HG03103 (cell line): Measurements from ENCODE around the gene MMP20.
A peak's percentile ranks its signal among the peaks of the same experiment; 100 is the strongest.

ENCODE experiments used
- ATAC-seq: cut with Tn5 transposase; IDR thresholded peaks from one replicate; pipeline ENCODE4 v1.9.1; 2021; ENCODE audit warnings: low read depth; ENCODE audit not compliant: unreplicated experiment

The MMP20 gene

GRCh38 chr11:102596578-102596977 is 28.6 kb downstream of the MMP20 start:
- ATAC-seq, result no peak

- no peak for ATAC-seq
Observed at GRCh38 chr11:102592634-102593581, 32.2 kb downstream of the MMP20 start.

DNA sequence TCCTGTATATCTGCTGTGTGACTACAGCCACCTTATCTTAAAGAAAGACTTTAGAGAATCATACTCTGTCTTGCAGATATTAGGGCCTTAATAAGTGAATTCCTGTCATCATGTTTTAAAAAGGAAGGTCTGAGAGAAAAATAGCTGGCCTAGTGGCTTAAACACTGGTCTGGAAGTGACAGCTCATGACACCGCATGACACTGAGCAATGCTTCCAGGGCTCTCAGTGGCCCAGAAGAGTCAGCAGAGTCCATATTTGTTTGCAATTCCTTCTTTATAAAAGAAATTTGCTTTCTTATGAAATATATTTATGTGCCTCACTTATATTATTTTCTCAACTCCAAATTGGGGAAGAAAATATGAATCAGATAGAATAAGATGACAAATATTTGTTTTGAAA is 33.0 kb downstream of the MMP20 start:
- ATAC-seq, result no peak

DNA sequence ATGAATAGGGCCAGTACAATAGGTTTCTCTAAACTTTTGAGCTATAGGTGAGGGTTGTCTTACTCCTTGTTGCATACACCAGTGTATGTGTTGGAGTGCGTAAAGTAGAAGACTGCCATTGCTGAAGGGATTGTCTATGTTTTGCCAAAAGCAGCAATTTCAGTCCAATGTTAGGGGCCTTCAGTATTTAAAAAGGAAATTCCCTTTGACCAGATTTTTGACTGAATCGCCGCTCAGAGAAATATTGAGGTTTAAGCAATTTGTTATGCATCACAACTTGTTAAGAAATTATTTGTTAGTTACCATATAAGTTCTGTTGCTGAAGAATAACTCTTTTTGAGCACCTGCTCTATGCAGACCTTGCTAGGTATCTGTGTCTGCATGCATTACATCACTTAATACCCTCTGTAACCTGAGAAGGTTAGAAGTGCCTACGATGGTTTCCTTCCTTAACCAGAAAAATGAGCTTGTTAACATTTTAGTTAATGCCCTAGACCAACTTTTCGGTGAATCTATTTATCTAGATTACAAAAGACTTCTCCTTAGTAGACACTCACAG is 33.9 kb downstream of the MMP20 start:
- no peak for ATAC-seq

GRCh38 chr11:102590276-102591049 is 34.7 kb downstream of the MMP20 start:
- ATAC-seq, result no peak

- ATAC-seq, result peak; percentile 74
Observed at GRCh38 chr11:102589047-102589459, 36.1 kb downstream of the MMP20 start.

DNA sequence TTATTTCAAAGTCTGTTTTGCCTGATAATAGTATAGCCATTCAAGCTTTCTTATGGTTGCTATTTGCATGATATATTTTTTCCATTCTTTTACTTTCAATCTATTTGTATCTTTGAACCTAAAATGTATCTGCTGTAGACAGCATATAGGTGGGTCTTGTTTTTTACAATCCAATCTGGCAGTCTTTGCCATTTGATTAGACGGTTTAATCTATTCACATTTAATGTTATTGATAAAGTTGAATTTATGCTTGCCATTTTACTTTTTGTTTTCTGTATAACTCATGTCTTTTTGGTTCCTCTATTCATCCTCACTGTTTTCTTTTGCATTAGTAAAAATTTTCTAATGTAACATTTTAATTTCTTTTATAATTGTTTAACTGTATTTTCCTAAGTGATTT is 37.4 kb downstream of the MMP20 start:
- ATAC-seq, result no peak

GRCh38 chr11:102583141-102583873 is 41.8 kb downstream of the MMP20 start:
- ATAC-seq, result no peak

DNA sequence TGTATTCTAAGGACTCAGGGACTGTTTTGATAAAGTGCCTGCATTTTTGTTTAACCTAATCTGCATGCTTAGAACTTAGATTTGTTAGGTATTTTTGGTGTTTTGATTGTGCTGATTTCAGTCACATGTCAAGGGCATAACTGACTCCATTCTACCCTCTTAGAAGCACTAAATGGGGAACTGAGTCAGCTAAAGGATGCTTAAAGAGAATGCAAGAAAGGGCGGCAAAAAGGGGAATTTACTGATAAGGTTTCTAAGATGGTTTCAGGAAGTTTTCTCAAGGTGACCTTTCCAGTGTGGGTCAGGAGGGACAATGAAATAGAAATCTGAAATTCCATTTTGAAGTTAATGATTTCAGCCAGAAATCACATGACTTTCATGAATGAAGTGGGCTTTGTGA is 43.0 kb downstream of the MMP20 start:
- no peak for ATAC-seq

GRCh38 chr11:102581066-102581465 is 44.1 kb downstream of the MMP20 start:
- no peak for ATAC-seq

DNA sequence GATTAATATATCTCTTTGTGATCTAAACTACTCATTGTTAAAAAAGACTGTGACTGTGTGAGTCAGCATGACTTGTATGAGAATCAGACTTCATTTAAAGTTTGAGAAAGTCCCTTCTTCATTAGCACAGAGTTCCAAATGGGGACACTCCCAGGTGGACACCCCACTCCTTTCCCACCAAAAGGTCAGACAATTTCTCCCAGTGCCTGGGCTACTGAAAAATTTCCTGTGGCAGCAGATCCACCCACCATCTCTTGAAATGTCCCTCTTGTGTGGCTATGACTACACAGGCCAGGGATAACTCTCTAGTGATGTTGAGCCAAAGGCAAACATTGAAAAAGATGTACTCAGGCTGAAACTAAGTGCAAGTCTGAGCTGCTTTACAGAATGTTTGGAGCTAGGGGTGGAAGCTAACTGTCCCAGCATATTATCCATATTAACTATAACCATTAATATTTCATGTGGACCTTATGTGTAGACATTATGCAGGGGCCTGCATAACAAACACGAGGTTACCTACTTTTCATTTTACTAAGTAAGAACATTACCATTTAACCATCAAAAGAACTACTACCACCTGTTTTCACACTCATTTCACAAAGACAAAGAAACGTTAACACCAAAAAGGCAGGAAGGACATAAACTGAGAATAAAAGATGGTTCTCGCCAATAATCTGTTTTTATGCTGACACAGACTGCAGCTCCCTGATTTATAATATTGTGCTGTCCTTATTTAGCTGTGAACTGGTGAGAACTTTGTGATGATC is 44.8 kb downstream of the MMP20 start:
- no peak for ATAC-seq

DNA sequence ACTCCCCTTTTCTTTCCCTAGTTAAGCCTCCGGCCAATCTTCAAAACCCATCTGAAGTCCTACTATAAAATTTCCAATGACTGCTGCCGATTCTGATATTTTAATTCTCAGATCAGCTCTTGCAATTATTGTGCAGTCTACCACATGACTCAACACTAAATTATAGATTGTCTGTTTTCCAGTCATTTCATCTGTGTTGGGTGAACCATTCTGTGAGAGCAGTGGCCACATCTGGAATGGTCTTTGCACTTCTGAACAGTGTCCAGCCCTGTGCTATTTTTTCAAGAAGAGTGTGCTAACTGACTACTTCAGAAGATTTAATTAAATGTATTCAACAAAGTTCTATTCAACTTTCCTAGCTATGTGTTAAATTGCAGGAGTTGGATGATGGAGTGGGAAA is 47.4 kb downstream of the MMP20 start:
- no peak for ATAC-seq

- ATAC-seq, result peak; percentile 63
Observed at GRCh38 chr11:102577182-102577581, 48.0 kb downstream of the MMP20 start.

DNA sequence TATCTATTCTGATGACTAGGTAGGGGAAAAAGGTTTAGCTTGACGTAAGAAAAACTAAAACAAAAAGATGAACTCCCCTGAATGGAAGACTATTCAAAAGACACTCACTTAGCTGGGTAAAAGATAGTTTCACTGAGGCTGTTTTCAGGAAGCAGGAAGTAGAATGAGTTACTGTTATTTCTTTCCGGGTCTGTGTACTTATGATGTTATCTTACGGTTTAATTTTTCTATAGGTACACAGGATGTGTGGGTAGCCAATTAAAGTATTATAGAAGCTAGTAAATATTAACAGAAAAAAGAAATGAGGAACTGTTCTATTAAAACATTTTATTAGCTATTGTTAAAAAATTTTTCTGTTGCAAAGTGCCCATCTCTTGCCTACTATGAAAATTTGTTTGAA is 48.8 kb downstream of the MMP20 start:
- no peak for ATAC-seq

DNA sequence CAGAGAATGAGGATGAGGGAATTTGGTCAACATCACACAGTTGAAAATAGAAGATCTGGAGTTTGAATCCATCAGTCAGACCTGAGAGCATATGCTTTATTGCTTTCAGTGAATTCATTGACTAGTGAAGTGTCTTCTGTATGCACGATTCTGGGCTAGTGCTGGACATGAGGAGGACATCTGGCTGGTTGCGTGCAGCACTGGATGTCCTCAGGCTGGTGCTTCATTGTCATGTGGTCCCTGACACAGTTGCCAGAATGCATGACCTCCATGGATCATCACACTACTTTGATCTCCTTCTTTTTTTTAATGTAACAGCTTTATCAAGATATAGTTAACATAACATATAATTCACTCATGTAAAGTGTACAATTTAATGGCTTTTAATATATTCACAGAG is 50.1 kb downstream of the MMP20 start:
- ATAC-seq, result no peak

- ATAC-seq, result no peak
Observed at GRCh38 chr11:102573851-102574250, 51.3 kb downstream of the MMP20 start.

- ATAC-seq, result no peak
Observed at GRCh38 chr11:102572554-102573220, 52.4 kb downstream of the MMP20 start.

DNA sequence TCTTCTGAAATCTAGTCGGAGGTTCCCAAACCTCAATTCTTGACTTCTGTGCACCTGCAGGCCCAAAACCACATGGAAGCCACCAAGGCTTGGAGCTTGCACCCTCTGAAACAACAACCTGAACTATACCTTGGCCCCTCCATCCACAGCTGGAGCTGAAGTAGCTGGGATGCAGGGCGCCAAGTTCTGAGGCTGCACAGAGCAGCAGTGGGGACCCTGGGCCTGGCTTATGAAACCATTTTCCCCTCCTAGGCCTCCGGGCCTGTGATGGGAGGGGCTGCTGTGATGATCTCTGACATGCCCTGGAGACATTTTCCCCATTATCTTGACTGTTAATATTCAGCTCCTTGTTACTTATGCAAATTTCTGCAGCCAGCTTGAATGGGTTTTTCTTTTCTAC is 56.3 kb downstream of the MMP20 start:
- ATAC-seq, result no peak

GRCh38 chr11:102566112-102566511 is 59.0 kb downstream of the MMP20 start:
- no peak for ATAC-seq
